ENCODE results near the gene SCN1A. TPM values are rescaled to one million over a fixed set of nuclear protein-coding genes. Genes with fewer than 3 reads are reported as not detected.

SCN1A gene
- total RNA-seq, 1 experiment from 2014 or later = not detected

GRCh38 chr2:166017208-166017607 lies 110.6 kb downstream of the SCN1A start:
- no TSS peak for BruUV-seq (replicated peaks)
- in situ Hi-C loops (cut with HindIII; ENCODE audit: low pct_unique_long_range_greater_than_20kb, low sequenced_read_pairs) (no loop called here), intact Hi-C loops (cut with micrococcal nuclease; ENCODE audit: unreplicated experiment) (no loop called here)
- H3K9me3 ChIP-seq (ENCODE audit: control insufficient read depth, insufficient read depth, low read depth, low read length) = no peaks in the 10 kb centered on the region
- no peaks in the 10 kb centered on the region for H3K36me3 ChIP-seq (ENCODE audit: control insufficient read depth, insufficient read depth, low read length)
- no peaks in the 10 kb centered on the region for H3K27me3 ChIP-seq (ENCODE audit: control insufficient read depth, insufficient read depth, low read length)
- DNase-seq (ENCODE audit: low read depth, low spot score) (no peak), ATAC-seq (no peak)
- ChIA-PET POLR2A (no interaction called here), CTCF (no interaction called here)
- H3K4me1 ChIP-seq (ENCODE audit: control insufficient read depth, insufficient read depth, low read length) = no peaks in the 10 kb centered on the region
- no peak overlapping the region for H3K4me3 ChIP-seq (ENCODE audit: low read depth in 2 of 2, low read length in 2 of 2)
- TF ChIP-seq TCF7L2 (IDR thresholded peaks at IDR 0.05; ENCODE audit: low read depth, low read length) (no peak), CTCF (IDR thresholded peaks at IDR 0.05) (no peak), REST (IDR thresholded peaks at IDR 0.05; ENCODE audit: insufficient read depth in 1 of 2, low read depth in 2 of 2, low read length in 1 of 2) (no peak), POLR2AphosphoS5 (IDR thresholded peaks at IDR 0.05; ENCODE audit: low read depth, low read length) (no peak), SIN3A (IDR thresholded peaks at IDR 0.05; ENCODE audit: borderline replicate concordance, insufficient read depth, low read depth, low read length) (no peak)
- no peak overlapping the region for H3K27ac ChIP-seq (ENCODE audit: low read length)

DNA sequence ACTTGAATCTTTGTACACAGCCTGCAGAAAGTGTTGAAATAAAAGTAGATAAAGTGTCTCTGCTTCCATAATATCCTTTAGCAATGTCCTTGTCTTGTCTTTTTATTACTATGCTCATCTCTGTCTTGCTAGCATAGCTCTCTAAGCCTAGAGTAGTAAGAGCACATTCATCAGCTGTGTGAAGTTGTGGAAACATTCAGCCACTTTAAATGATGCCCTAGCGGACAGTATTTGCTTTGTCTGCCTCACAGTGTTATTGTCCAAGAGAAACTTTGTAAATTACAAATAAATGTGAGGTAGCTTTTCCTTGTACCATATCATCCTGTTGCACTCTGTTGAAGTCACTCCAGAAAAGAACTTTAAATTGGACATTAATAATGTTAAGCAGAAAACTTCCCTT lies 113.9 kb downstream of the SCN1A start:
- in situ Hi-C loops (cut with HindIII; ENCODE audit: low pct_unique_long_range_greater_than_20kb, low sequenced_read_pairs) = no loop called here
- H3K9me3 ChIP-seq (ENCODE audit: control insufficient read depth, insufficient read depth, low read depth, low read length) = no peaks in the 10 kb centered on the region
- DNase-seq (ENCODE audit: low read depth, low spot score) = no peak
- H3K4me1 ChIP-seq (ENCODE audit: control insufficient read depth, insufficient read depth, low read length) = no peaks in the 10 kb centered on the region
- ChIA-PET POLR2A (no interaction called here), CTCF (no interaction called here)
- TF ChIP-seq CTCF (IDR thresholded peaks at IDR 0.05) = peak; percentile 12; the same call in 1 of the 2 replicates
- TF ChIP-seq REST (IDR thresholded peaks at IDR 0.05; ENCODE audit: insufficient read depth in 1 of 2, low read depth in 2 of 2, low read length in 1 of 2) = no peak
- intact Hi-C loops (cut with micrococcal nuclease; ENCODE audit: unreplicated experiment) = no loop called here
- H3K27me3 ChIP-seq (ENCODE audit: control insufficient read depth, insufficient read depth, low read length) = no peaks in the 10 kb centered on the region
- no TSS peak for BruUV-seq (replicated peaks)
- no peak overlapping the region for H3K4me3 ChIP-seq (ENCODE audit: low read depth in 2 of 2, low read length in 2 of 2)
- no peaks in the 10 kb centered on the region; the same call in 1 of the 2 replicates for H3K36me3 ChIP-seq (ENCODE audit: control insufficient read depth, insufficient read depth, low read length)
- H3K27ac ChIP-seq (ENCODE audit: low read length) = no peak overlapping the region
- no peak for ATAC-seq
